ENCODE measurements around the gene HAPLN3. TPM values are rescaled to one million over a fixed set of nuclear protein-coding genes. Genes with fewer than 3 reads are reported as not detected.

The HAPLN3 gene
- total and polyA plus RNA-seq, 2 of the 4 experiments (the other 2 are of a cell fraction): 5.9 to 28.6 TPM

DNA sequence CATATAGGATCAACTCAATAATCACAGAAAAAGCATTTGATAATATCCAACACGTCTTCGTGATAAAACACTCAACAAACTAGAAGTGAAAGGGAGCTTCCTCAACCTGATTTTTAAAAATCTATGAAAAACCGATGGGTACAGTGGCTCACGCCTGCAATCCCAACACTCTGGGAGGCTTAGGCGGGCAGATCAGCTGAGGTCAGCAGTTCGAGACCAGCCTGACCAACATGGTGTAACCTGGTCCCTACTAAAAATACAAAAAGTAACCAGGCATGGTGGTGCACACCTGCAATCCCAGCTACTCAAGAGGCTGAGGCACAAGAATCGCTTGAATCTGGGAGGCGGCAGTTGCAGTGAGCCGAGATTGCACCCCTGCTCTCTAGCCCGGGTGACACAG, 20.0 kb upstream of the HAPLN3 start:
- in situ Hi-C loops (cut with MboI; ENCODE audit: low sequenced_read_pairs): no loop called here
- Histone ChIP-seq H2BK15ac (ENCODE audit: low read depth, low read length) (no peak overlapping the region), H4K5ac (ENCODE audit: low read depth, low read length) (no peak overlapping the region), H3K23ac (ENCODE audit: low read depth, low read length) (no peak overlapping the region), H4K91ac (ENCODE audit: insufficient read depth, low read depth, low read length) (no peak overlapping the region), H2AK5ac (ENCODE audit: low read depth, low read length) (no peak overlapping the region), H3K56ac (ENCODE audit: extremely low read depth, insufficient read depth, low read length) (no peak overlapping the region), H3K18ac (ENCODE audit: low read depth, low read length) (no peak overlapping the region), H4K20me1 (ENCODE audit: insufficient read depth, low read length) (peaks cover 19% of the 10 kb centered on the region), H3K14ac (replicated peaks; ENCODE audit: low read depth, low read length) (no peak overlapping the region), H3K9ac (ENCODE audit: low read depth, low read length) (no peak overlapping the region), H2BK20ac (ENCODE audit: low read depth, low read length) (no peak overlapping the region), H3K79me1 (ENCODE audit: low read depth in 1 of 2, low read length in 2 of 2) (peaks cover 10 to 23% of the 10 kb centered on the region in 2 experiments; a peak in 3 of 4 replicates), H3K27me3 (ENCODE audit: control insufficient read depth, insufficient read depth, low read length) (no peaks in the 10 kb centered on the region), H3K27ac (ENCODE audit: insufficient read depth, low read length) (no peak overlapping the region), H2AK9ac (replicated peaks; ENCODE audit: low read depth, low read length, poor library complexity) (no peak overlapping the region), H3K9me3 (ENCODE audit: control insufficient read depth, insufficient read depth, low read length) (no peaks in the 10 kb centered on the region), H3K4me3 (ENCODE audit: insufficient read depth, low read depth, low read length) (no peak overlapping the region), H3K4me2 (ENCODE audit: low read depth, low read length) (no peak overlapping the region), H3K36me3 (ENCODE audit: control insufficient read depth, insufficient read depth, low read length) (peaks cover 3% of the 10 kb centered on the region; the same call in 1 of the 2 replicates), H3K4ac (ENCODE audit: low read depth, low read length) (no peak overlapping the region), H3K4me1 (ENCODE audit: control insufficient read depth, insufficient read depth, low read length) (peaks cover 10% of the 10 kb centered on the region), H2BK120ac (ENCODE audit: low read depth, low read length) (no peak overlapping the region), H3K9me1 (ENCODE audit: insufficient read depth, low read length) (peaks cover 13% of the 10 kb centered on the region), H2BK5ac (ENCODE audit: low read depth, low read length, poor library complexity, severe bottlenecking) (no peak overlapping the region), H4K8ac (ENCODE audit: low read depth in 2 of 2, low read length in 2 of 2) (no peak overlapping the region), H2AFZ (replicated peaks; ENCODE audit: low read length, poor library complexity) (no peak overlapping the region)
- intact Hi-C loops (cut with micrococcal nuclease): no loop called here
- ChIA-PET POLR2A (ENCODE audit: unreplicated experiment) (interaction anchor here (0.5 to 0.6 kb wide), 2 partner anchors 67 to 74 kb away, joined by 3 to 4 read pairs; no protein-coding TSS in a partner anchor), CTCF (interaction anchor here (0.6 to 1.7 kb wide), 2 partner anchors 10 to 100 kb away, joined by 6 read pairs; no protein-coding TSS in a partner anchor)
- ATAC-seq (ENCODE audit: low read depth) (no peak), DNase-seq (no peak)
- WGBS, 2 experiments (ENCODE audit: extremely low coverage in 2 of 2, insufficient read length in 1 of 2): no CpG with 5 or more reads among the region's 10 CpGs
- no TSS peak for BruUV-seq (replicated peaks)
- dilution Hi-C loops (cut with HindIII; ENCODE audit: low sequenced_read_pairs, unreplicated experiment): loop anchor here (25.0 kb wide), 1 partner anchor 97 kb away; no protein-coding TSS in a partner anchor
- TF ChIP-seq CHD1 (IDR thresholded peaks at IDR 0.05; ENCODE audit: low read depth, low read length): no peak
- no peak for TF ChIP-seq SMC3 (IDR thresholded peaks at IDR 0.05; ENCODE audit: low read depth, low read length)
- peak; percentile 45; the same call in 1 of the 2 replicates for TF ChIP-seq MAFK (IDR thresholded peaks at IDR 0.05; ENCODE audit: low read depth, low read length)

Data from IMR-90 (cell line).